Tongue (tissue), 2 donors: Measurements from ENCODE around the gene EIF2A. TPM values are rescaled to one million over a fixed set of nuclear protein-coding genes. Genes with fewer than 3 reads are reported as not detected.
"Not testable (repeated sequence)": the region's sequence is repeated elsewhere in the genome, so short reads cannot be mapped to it uniquely, and the experiment has no call there.

Source experiments
- DNase-seq: peaks from one replicate; pipeline ENCODE4 v3.0.0-alpha.2; 2015
- total RNA-seq: library from RNA; depleted of rRNA; stranded (reverse); fragments of >200 nt; gene quantifications from one replicate; pipeline ENCODE4 v1.2.3, GENCODE V29; 2014

The EIF2A gene
- 219 TPM for total RNA-seq

DNA sequence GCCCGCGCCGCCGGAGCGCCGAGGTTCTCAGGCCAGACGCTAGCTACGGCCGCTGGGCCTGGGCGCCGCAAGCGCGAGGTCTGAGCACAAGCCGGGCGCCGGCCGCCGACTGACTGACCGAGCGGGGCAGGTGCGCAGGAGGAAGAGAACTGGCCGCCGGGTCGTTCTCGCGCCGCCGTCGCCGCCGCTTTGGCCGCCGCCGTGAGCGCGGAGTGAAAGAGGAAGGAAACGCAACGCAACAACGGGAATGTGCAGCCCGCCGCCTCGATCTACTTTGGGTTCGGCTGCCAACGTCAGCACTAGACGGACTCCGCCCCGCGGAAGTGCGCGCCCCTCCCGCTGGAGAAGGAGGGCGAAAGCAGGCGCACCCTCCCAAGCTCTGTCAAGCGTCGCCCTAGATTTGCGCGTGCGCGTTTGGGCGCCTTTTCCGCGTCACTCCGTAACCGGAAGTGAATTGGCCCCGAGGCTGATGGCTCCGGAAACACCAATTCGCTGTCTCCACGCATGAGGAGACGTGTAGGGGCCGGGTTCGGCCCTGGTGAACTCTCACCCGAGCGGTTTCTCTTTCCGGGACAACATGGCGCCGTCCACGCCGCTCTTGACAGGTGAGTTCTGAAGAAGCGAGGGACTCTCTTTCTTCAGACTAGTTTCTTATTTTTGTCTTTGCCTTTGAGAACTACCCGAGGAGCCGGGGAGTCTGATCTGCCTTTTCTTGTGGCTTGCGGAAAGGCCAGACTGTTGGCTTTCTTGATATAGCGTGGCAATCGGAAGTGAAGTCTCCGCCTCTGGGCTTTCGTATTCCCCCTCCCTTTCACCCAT, at the start of gene EIF2A, which contains the start of gene SERP1:
EIF2A (plus strand) TSS at position 562 of the 819 bp plus-strand sequence; CDS start at position 578, 16 bp downstream.
SERP1 (minus strand) TSS at position 271 of the 819 bp plus-strand sequence. CDS start 361 bp downstream, outside the sequence.
- DNase-seq = peak; percentile 100

DNA sequence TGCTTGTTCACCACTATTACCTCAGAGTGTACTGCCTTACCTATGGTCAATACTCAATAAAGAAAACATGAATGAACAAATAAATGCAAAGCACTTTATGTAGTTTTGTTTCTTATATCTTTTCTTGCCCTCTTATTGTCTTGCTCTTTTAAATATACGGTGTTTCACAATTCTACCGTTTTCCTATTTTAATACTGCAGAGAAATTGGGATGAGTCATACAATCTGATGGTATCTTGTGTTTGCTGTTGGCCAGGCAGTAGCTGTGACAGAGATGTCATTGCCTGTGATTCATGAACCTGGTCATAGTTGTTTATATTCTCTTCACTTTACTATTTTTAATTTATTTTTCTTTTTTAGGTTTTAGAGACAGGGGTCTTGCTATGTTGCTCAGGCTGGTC, 48.6 kb upstream of the EIF2A start:
- DNase-seq = no peak

DNA sequence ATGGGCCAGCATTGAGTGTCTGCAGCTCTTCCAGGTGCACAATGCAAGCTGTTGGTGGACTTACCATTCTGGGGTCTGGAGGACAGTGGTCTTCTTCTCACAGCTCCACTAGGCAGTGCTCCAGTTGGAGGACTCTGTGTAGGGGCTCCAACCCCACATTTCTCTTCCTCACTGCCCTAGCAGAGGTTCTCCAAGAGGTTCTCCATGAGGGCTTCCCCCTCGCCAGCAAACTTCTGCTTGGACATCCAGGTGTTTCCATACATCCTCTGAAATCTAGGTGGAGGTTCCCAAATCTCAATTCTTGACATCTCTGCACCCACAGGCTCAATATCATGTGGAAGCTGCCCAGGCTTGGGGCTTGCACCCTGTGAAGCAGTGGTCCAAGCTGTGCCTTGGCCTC, 45.6 kb upstream of the EIF2A start:
- not testable (repeated sequence) for DNase-seq

DNA sequence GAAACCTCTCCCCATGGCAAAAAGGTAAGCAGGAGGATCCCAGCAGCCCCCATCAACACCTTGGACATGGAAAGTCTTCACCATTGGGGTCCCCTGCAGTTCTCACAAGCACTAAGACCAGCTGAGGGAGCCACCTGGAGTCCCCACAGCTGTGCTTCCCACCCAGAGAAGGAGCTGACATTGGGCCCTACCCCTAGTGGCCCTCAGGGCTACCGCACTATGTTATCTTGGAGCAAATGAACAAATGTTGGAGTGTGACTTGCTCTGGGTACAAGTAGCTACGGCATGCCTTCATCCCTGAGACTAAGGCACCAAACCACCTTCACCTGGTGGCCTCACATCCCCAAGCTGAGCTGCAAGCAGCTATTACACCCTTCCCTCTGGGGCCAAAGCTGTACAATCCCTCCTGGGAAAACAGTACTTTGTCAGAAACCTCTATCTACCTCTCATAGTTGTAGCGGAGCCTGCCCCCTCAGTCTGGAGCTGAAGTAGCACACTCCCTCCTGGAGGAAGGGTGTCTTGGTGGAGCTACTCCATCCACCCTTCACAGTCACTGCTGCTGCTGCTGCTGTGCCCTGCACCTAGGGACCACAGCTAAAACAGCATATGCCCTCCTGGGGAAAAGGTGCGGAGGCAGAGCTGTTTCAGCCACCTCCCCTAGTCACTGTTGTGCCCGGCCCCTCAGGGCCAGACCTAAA, 43.0 kb upstream of the EIF2A start:
- DNase-seq = no peak

DNA sequence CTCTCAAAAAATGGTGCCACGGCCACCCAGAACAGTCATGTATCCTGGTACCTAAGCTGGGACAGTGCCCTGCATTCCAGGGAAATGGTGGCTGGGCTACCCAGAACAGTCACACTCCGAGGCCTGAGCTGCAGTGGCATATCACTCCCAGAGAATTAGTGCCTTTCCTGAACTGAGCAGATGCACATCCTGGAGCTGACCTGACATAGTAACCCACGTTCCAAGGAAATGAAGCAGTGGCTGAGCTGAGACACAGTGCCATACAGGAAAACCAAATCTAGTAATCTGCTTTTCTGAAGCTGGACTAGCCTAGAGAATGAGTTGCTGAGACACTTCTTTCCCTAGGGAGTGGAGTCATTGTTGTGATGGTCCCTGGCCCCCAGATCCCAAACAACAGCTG, 42.1 kb upstream of the EIF2A start:
- DNase-seq = no peak

DNA sequence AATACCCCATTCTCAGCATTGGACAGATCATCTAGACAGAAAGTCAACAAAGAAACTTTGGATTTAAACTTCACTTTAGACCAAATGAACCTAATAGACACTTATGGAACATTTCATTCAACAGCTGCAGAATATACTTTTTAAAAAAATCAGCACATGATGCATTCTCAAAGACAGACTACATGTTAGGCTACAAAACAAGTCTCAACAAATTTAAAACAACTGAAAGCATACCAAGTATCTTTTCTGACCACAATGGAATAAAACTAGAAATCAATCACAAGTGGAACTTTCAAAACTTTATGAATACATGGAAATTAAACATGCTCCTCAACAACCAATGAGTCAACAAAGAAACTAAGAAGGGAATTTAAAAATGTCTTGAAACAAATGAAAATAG, 38.2 kb upstream of the EIF2A start:
- DNase-seq = no peak

DNA sequence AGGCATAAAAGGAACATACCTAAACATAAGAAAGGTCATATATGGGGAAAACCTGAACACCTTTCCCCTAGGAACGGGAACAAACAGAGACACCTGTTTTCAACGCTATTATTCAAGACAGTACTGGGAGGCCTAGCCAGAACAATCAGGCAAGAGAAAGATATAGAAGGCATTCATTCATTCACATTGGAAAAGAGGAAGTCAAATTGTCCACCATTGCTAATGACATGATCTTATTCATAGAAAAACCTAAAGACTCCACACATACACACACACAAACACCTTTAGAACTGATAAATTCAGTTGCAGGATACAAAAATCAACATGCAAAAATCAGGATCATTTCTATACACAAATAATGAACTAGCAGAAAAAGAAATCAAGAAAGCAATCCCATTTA, 36.8 kb upstream of the EIF2A start:
- no peak for DNase-seq

DNA sequence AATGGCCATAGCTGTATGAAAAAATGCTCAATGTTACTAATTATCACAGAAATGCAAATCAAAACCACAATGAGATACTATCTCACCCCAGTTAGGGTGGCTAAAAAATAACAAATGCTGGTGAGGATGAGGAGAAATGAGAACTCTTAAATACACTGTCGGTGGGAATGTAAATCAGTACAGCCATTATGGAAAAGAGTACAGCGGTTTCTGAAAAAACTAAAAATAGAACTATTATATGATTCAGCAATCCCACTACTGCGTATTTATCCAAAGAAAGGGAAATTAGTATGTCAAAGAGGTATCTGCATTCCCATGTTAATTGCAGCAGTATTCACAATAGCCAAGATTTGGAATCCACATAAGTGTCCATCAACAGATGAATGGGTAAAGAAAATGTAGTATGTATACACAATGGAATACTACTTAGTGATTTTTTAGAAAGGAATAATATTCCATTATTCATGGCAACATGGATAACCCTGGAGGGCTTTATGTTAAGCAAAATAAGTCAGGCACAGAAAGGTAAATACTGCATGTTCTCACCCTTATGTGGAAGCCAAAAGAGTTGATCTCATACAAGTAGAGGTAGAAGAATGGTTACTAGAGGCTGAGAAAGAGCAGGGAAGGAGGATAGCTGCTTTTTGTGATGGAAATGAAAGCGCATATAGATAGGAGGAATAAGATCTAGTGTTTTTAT, 35.3 kb upstream of the EIF2A start:
- peak; percentile 2 for DNase-seq

DNA sequence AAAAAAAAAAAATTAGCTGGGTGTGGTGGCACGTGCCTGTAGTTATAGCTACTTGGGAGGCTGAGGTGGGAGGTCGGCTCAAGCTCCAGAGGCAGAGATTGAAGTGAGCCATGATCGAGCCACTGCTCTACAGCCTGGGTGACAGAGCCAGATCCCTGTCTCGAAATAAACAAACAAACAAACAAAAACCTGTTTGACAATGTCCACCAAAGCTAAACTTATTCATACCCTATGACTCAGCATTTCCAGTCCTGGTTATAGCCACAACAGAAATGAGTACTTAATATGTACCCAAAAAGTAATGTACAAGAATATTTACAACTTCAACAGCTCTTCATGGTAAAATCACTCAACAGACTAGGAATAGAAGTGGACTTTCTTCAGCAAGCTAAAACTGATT, 31.4 kb upstream of the EIF2A start:
- no peak for DNase-seq

DNA sequence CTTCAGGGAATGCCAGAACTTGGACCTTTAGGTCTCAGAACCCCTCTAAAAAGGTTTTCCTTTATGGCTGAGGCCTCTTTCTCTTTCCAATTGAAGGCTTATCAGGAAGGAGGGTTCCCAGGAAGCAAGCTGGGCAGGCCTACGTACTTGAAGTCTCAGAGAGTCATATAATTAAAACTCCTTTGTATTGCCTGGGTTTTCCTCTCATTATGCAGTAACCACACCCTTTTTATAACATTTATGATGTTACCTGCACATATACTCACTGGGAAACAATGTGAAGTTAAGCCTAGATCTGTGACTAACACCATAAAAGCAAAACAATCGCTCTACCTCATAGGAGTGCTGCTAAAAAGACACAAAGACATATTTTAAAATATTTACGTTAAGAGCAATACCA, 27.6 kb upstream of the EIF2A start:
- DNase-seq = no peak

DNA sequence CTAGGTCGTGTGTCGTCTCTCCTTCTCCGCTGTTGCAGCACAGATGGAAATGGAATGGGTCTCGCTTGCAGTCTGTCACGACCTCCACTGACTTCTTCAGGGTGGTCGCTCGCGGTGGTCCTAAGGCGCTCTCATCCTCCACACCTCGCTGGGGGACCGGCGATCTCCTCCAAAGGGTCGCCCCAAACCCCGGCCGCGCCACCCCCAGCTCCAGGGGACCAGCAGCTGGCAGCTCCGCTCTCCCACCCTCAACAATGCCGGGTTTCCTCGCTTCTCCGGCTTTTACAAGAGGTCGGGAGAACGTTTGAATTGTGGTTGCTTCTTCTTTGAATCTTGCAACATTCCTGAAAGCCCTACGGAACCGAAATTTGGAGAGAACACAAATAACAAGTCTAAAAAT, 26.2 kb upstream of the EIF2A start:
- DNase-seq = no peak

DNA sequence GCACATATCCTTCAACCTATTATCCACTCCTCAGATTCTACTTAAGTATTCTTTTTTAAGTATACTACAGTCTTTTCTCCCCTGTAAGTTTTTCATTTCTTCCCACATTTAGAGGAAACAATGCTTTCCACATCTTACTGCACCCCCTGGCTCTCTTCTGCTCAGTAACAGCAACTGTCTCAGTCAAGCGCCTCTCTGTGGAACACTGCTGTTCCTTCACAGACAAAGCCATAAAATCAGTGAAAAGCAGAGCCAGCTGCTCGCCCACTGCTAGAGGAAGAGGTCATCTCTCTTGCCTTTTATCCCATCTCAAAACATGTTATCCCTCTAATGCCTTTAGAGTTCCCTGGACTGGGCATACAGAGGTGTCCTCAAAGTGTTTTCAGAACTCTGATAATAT, 25.1 kb upstream of the EIF2A start:
- peak; percentile 31 for DNase-seq

DNA sequence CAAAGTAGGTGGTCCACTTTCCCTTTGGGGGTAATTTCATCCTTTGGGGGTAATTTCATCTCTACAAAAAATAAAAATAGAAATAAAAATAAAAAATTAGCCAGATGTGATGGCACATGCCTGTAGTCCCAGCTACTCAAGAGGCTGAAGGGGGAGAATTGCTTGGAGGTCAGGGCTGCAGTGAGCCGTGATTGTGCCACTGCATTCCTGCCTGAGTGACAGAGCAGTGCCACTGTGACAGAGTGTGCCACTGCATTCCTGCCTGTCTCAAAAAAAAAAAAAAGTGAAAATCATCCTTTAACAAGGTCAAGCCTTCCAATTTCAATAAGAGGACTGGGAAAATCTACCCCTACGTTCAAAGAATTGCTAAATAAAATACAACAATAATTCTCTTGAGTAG, 23.0 kb upstream of the EIF2A start:
- no peak for DNase-seq

DNA sequence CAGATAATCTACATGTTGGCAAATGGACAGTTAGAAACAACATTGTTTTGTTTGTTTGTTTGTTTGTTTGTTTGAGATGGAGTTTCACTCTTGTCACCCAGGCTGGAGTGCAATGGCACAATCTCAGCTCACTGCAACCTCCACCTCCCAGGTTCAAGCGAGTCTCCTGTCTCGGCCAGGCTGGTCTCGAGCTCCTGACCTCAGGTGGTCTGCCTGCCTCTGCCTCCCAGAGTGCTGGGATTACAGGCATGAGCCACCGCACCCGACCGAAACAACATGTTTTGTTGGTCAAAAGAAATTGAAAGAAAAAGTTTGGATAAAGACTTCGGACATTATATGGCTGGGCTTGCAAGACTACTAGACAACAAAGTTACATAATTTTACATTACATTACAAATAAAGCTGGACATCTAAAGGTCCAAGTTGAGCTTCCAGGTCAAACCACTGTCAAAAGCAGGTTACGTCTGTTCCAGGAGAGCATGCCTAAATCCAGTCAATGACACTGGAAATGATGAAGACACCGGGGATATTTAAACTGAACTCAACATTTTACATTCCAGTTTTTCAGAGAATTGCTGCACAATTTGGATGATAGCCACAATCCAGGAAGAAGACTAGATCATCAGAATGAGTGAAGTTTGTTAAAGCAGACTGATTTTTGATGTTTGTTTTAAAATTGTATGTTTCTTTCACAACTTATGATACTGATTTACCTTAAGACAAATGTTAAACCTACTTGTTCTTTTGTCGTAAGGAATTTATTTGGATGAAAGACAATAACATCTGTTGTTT, 18.9 kb upstream of the EIF2A start:
- peak; percentile 6 for DNase-seq

DNA sequence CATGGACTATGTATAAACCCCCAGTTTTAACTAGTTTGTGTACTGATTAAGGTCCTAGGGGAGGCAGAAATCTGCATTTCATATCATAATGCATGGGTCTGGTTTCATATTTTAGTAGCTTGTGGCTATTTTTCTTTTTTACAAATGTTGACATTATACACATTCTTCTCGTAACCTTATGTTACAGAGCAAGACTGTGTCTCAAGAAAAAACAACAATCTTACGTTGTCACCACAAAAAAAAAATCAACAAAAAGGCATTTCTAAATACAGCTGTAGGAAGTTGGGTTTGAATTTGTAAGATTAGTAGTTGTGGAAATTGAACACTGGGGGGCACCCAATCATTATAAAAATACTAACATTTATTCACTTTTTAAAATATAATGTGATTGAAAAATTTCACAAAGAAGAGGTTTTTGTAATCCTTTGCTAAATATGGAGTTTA, 18.2 kb upstream of the EIF2A start:
- peak; percentile 58 for DNase-seq

DNA sequence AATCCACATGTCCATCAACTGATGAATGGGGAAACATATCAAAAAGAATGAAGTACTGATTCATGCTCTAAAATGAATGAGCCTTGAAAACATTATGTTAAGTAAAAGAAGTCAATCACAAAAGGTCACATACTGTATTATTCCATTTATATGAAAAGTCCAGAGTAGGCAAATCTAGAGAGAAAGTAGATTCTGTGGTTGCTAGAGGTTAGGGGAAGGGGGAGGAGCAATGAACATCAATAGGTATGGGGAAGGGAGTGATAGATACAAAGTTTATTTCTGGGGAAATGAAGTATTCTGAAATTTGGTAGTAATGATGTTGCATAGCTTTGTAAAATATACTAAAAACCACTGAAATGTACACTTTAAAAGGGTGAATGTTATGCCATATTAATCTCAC, 14.8 kb upstream of the EIF2A start:
- DNase-seq = no peak

DNA sequence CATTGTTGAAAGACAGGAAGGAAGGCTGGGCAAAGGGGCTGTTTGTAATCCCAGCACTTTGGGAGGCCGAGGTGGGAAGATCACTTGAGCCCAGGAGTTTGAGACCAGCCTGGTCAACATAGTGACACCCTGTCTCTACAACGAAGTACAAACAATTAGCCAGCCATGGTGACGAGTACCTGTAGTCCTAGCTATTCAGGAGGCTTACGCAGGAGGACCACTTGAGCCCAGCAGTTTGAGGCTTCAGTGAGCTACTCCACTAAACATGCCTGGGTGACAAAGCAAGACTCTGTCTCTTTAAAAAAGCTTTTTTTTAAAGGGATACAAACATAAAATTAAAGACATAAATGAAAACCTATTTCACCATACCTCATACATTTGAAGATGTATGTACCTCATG, 11.4 kb upstream of the EIF2A start:
- no peak for DNase-seq

DNA sequence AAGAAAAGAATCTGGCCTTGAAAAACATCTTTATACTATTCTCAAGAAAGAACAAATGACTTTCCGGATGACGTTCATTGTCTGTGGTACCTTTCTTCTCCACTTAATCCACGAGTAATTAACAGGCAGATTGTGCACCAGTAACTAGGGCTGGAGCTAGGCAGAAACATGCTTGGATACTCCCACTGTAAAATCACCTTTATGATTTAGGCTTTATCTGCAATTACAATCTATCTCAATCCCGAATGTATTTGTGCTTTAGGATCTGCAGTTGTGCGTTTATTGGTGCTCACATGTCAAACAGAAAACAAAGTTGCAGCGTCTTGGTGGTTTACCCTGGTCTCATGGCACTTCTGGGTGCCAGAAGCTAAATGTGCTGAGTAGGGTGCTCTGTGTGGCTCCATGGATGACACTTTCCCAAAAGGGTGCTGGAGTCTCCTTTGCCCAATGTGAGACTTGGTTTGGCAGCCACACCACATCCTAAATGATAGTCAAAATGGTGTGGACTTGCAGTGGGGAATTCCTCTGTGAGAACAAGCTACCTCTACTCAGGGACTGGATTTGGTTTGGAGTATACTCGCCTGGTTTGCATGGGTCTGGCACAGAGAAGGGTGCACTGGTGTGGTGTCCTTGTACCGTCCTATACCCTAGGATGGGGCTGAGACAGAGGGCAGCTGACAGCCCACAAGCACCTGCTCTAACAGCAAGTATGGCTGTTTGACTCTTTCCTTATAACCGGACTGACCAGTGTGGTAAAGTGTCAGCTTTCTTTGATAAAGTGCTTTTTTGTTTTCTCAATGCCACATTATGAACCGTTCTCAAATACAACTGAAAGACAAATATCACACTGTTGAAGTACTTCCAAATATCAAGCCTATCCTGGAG, 8.0 kb upstream of the EIF2A start:
- no peak for DNase-seq

DNA sequence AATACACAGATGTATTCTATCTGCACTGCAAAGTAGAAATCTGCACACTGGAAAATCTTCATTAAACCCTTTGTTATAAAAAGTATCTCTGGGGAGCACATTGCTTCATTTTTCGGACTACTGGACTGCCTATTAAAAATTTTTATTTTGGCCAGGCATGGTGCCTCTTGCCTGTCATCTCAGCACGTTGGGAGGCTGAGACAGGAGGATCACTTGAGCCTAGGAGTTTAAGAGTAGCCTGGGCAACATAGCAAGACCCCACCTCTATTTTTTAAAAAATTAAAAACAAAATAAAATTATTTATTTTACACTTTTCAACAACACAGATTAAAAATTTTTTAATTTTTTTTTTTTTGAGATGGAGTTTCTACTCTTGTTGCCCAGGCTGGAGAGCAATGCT, 6.3 kb upstream of the EIF2A start:
- DNase-seq = no peak

DNA sequence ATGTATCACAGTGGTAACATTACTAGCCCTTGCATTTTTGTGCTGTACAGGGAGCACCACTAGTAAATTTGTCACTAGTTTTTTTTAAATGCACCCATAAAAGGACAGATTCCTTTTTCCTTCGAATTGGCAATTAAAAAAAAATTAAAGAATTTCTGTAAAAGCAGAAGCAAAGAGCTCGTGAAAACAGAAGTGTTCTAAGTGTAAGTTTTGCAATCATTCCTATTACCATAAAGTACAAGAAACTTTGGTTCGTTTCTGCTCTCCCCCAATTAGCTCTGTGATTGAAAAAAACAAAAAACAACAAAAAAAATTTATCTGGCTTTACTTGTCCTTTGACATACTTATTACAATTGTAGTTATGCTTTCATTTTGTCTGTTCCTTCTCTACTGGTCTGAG, 5.6 kb upstream of the EIF2A start:
- DNase-seq = no peak

DNA sequence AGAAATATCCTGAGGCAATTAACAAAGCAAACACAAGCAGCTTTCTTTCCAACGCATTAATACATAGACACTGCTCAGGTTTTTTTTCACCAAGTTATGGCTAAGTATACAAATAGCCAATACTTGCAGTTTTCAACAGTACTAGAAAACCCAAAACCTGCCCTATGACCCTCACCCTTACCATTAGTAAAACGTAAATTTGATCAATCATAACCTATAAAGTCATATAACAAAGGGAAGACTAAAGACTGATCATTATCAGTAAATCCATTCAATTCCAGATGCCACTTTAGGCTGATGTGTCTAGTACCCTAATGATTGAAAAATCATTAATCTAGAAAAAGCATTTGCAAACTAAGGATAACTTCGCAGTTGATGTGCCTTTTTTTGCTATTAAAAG, 3.5 kb upstream of the EIF2A start:
- DNase-seq = no peak
